ENCODE measurements around the gene PTPN11. TPM values are rescaled to one million over a fixed set of nuclear protein-coding genes. Genes with fewer than 3 reads are reported as not detected.
"Not testable (repeated sequence)": the region's sequence is repeated elsewhere in the genome, so short reads cannot be mapped to it uniquely, and the experiment has no call there.

The PTPN11 gene
- polyA plus RNA-seq, 3 donors: 84.4 to 88.1 (median 85.8) TPM

- DNase-seq (ENCODE audit: low read depth in 3 of 3, low spot score in 2 of 3): no peak
Measured at GRCh38 chr12:112506513-112507166, 87.9 kb downstream of the PTPN11 start.

- no peak for DNase-seq (ENCODE audit: low read depth in 3 of 3, low spot score in 2 of 3)
Measured at GRCh38 chr12:112513471-112513870, 94.7 kb downstream of the PTPN11 start.

- DNase-seq (ENCODE audit: low read depth in 3 of 3, low spot score in 2 of 3): no peak
Measured at GRCh38 chr12:112514456-112514855, 95.7 kb downstream of the PTPN11 start.

GRCh38 chr12:112514926-112515642, 96.3 kb downstream of the PTPN11 start:
- DNase-seq (ENCODE audit: low read depth in 3 of 3, low spot score in 2 of 3): no peak

GRCh38 chr12:112515868-112516267, 97.1 kb downstream of the PTPN11 start:
- no peak for DNase-seq (ENCODE audit: low read depth in 3 of 3, low spot score in 2 of 3)

GRCh38 chr12:112517730-112518364, 99.1 kb downstream of the PTPN11 start:
- DNase-seq (ENCODE audit: low read depth in 3 of 3, low spot score in 2 of 3): no peak

GRCh38 chr12:112518365-112518735, 99.6 kb downstream of the PTPN11 start:
- no peak for DNase-seq (ENCODE audit: low read depth in 3 of 3, low spot score in 2 of 3)

GRCh38 chr12:112519841-112520340, 101.1 kb downstream of the PTPN11 start:
- DNase-seq (ENCODE audit: low read depth in 3 of 3, low spot score in 2 of 3): not testable (repeated sequence)

- DNase-seq (ENCODE audit: low read depth in 3 of 3, low spot score in 2 of 3): no peak
Measured at GRCh38 chr12:112523856-112524255, 105.1 kb downstream of the PTPN11 start.

GRCh38 chr12:112524269-112524668, 105.5 kb downstream of the PTPN11 start:
- DNase-seq (ENCODE audit: low read depth in 3 of 3, low spot score in 2 of 3): no peak

GRCh38 chr12:112524676-112525425, 106.1 kb downstream of the PTPN11 start:
- no peak for DNase-seq (ENCODE audit: low read depth in 3 of 3, low spot score in 2 of 3)

GRCh38 chr12:112525426-112525809, 106.7 kb downstream of the PTPN11 start:
- DNase-seq (ENCODE audit: low read depth in 3 of 3, low spot score in 2 of 3): no peak

- no peak for DNase-seq (ENCODE audit: low read depth in 3 of 3, low spot score in 2 of 3)
Measured at GRCh38 chr12:112527082-112527481, 108.3 kb downstream of the PTPN11 start.

GRCh38 chr12:112527501-112527900, 108.8 kb downstream of the PTPN11 start:
- no peak for DNase-seq (ENCODE audit: low read depth in 3 of 3, low spot score in 2 of 3)

- no peak for DNase-seq (ENCODE audit: low read depth in 3 of 3, low spot score in 2 of 3)
Measured at GRCh38 chr12:112528521-112528920, 109.8 kb downstream of the PTPN11 start.

GRCh38 chr12:112530941-112531340, 112.2 kb downstream of the PTPN11 start:
- DNase-seq (ENCODE audit: low read depth in 3 of 3, low spot score in 2 of 3): no peak

GRCh38 chr12:112532106-112532505, 113.4 kb downstream of the PTPN11 start:
- no peak for DNase-seq (ENCODE audit: low read depth in 3 of 3, low spot score in 2 of 3)

GRCh38 chr12:112533528-112533927, 114.8 kb downstream of the PTPN11 start:
- DNase-seq (ENCODE audit: low read depth in 3 of 3, low spot score in 2 of 3): no peak

GRCh38 chr12:112535017-112535416, 116.3 kb downstream of the PTPN11 start:
- DNase-seq (ENCODE audit: low read depth in 3 of 3, low spot score in 2 of 3): no peak

- DNase-seq (ENCODE audit: low read depth in 3 of 3, low spot score in 2 of 3): no peak
Measured at GRCh38 chr12:112535637-112536366, 117.1 kb downstream of the PTPN11 start.
